HG03354 (cell line): ENCODE results near the gene PUS10.
"Not testable (repeated sequence)": the region's sequence is repeated elsewhere in the genome, so short reads cannot be mapped to it uniquely, and the experiment has no call there.

ENCODE experiments used
- ATAC-seq: cut with Tn5 transposase; IDR thresholded peaks from one replicate; pipeline ENCODE4 v1.9.1; 2021; ENCODE audit warnings: mild to moderate bottlenecking; ENCODE audit not compliant: unreplicated experiment, poor library complexity, severe bottlenecking

The PUS10 gene

DNA sequence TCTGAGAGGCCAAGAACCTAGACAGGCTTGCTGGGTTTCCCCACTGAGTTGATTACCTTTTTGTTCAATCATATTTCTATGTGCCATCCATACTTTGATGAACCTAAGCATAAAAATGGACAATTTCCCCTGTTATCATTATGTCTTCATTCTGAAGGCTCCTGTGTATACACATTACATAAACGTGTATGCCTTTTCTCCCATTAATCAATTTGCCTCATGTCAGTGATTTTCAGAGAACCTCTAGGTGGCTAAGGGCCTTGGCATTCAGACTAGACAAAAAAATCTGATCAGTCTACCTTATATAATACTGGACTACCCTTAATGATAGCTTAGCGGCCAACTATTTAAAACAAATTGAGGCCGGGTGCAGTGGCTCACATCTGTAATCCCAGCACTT, 4.7 kb downstream of the PUS10 start:
- ATAC-seq: no peak

DNA sequence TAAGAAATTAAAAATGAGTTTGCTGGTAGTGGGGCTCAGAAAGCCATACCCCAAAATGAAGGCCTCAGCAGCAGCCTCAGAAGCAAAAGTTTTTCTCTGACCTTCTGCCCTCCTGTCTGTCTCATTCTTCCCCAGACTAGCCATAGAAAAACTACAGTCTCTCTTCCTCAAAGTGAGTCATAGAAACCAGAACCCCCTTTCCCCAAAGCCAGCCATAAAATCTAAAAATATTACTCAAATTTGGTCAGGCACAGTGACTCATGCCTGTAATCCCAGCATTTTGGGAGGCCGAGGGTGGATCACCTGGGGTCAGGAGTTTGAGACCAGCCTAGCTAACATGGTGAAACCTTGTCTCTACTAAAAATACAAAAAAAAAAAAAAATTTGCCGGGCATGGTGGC, 5.8 kb downstream of the PUS10 start:
- ATAC-seq: not testable (repeated sequence)

DNA sequence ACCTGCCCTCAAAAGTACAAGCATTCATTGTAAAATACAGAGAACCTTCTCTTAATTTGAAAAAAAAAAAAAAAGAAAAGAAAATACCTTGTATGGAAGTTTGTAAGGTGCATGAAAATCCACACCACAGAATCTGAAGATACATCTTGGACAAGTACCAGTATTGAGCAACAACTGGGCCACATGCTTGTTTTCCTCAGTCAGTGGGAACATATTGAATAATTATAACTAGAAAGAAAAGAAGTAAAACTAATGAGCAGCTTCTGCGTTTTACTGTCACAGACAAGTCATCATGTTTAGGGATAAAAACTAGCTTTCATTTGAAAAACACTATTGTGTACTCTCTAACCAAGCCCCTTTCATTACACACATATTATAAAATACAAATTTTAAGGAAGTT, 6.4 kb downstream of the PUS10 start:
- no peak for ATAC-seq

DNA sequence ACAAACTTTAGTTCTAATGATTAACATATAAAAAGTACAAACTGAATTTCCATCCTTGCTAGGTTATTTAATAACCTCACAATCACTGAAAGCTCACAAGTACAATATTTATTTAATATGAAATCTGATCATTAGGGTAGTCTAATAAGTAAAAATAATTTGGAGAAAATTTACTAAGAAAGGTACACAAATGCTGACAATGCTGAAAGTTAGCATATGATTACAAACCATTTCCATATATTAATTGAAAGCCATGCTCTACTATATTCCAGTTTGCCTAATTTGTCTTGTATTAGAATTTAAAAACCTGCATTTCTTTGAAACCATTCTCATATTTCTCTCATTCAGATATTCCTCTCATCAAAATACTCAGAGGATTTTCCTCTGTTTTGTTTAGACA, 8.7 kb downstream of the PUS10 start:
- no peak for ATAC-seq

DNA sequence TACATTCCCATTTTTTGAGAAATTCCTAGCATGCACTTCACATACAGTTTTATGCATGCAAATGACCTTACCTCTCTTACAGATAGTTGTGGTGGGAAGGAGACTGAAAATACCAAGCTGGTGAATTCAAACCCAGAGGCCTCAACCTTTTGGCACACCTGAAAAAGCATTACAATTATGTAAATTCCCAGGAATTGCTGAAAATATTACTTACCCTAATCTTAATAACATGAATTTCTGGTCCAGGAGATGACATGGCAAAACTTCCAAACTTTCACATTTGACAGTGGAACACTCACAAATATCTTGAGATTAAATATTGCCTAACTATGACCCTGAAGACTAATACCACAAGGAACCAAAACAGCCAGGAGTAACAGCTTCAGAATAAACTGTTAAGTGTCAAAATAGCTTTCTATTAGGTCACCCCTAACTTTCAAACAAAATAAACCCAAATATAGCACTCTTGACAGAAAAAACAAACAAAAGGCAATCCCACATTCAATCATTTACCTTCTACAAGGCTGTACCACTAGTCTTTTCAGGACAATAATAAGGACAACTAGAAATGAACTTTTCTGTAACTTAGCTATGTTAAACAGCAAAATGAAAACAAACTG, 11.5 kb downstream of the PUS10 start:
- no peak for ATAC-seq

DNA sequence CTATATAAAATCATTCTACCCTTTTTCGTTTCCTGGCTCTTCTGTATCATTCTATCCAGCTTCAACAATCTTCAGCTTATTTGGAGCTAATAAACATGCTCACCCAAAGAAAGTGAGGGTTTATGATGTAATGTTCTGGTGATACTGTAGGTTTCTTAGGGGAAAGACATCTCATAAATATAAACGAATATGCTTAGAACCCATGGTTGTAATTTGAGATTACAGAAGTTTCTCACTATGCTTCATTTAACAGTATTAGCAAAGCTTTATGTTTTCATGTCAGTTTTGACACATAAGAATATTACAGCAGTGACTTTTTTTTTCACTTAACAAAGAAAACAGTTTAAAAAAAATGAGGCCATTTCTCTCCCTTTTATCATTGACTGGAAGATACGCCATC, 12.3 kb downstream of the PUS10 start:
- ATAC-seq: no peak

DNA sequence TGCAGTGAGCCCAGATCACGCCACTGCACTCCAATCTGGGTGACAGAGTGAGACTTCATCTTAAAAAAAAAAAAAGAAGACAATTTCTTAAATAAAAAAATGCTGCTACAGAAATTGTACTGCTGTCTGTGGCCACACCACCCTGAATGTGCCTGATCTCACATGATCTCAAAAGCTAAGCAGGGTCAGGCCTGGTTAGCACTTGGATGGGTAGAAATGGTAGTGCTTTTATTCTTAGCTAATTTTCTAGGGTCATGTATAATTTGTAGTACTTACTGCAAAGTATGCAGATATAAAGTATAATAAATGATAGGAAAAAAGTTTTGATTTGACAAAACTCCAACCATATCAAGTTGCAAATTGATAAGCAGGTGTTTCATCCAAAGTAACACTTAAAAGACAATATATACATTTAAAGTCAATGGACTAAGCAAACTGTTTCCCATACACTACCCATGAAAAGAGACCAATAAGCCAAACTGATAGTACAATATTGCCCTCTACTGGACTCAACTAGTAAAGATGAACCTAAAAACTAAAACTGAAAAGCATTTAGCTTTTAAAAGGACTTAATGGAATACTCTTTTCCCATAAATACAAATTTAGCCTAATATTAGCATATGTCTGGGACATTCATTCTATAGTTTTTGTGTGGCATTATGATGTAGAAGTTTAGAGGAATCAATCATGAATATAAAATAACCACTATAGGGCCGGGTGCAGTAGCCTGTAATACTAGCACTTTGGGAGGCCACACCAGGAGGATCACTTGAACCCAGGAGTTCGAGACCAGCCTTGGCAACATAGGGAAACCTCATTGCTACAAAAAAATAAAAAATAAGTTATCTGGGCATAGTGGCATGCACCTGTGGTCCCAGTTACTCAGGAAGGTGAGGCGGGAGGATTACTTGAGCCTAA, 19.2 kb downstream of the PUS10 start:
- ATAC-seq: no peak

DNA sequence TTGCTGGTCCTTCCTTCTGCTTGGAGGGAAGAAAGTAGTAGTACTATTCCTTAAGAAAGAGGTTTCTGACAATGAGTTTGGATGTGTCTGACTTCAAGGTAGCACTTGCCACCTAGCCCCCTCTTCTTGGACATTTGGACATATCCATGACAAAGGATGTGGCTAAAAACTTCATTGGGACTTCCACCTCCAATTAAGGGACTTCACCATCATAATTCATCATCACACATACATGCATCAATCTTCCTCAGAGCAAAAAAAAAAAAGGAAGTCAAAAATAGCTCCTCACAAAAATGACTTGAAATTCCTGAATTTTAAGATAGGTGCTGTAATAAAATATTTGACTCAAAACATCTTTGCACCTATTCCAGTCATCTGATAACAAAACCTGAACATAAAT, 23.9 kb downstream of the PUS10 start:
- ATAC-seq: no peak

DNA sequence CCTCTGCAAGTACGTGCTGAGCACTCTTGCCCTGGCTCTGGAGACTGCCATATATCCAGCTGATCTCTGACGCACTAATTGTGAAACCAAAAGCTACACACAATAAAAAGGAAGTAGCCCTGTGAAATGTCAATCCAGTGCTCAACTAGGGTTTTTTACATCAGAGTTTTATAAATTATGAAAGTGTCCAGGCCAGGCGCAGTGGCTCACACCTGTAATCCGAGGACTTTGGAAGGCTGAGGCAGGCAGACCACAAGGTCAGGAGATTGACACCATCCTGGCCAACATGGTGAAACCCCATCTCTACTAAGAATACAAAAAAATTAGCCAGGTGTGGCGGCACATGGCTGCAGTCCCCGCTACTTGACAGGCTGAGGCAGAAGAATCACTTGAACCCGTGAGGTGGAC, 25.1 kb downstream of the PUS10 start:
- peak; percentile 100 for ATAC-seq

DNA sequence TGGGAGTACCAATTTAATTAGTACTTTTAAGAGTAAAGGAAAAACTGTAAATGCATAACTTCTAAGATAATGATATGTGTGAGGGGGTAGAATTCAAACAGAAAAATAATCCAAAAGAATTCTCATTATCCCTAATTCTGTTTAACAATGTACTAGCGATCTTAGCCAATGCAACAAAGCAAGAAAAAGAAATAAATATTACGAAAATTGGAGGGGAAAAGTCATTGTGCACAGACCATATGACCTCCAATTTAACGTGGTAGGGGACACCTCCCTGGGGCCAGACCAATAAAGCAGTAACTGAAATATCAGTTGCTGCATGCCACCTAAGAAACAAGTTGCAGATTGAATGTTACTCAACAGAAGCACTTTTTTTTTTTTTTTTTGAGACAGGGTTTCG, 26.4 kb downstream of the PUS10 start:
- no peak for ATAC-seq

DNA sequence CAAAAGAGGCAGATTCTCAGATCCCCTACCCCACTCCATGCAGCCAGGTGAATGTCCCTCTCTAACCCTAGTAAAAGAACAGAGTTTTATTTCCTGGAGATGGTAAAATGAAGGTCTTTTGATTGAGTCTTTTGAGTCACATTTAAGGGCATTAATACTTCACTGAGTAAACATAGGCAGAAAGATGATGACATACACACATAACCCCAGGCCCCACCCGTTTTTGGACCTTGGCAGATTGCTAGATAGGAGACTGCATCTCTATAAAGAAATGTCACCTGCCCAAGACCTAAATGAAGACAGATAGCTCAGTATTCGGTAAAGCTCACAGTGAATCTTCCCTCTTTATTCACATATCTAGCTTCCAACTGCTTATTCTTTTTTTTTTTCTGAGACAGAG, 28.8 kb downstream of the PUS10 start:
- ATAC-seq: no peak

DNA sequence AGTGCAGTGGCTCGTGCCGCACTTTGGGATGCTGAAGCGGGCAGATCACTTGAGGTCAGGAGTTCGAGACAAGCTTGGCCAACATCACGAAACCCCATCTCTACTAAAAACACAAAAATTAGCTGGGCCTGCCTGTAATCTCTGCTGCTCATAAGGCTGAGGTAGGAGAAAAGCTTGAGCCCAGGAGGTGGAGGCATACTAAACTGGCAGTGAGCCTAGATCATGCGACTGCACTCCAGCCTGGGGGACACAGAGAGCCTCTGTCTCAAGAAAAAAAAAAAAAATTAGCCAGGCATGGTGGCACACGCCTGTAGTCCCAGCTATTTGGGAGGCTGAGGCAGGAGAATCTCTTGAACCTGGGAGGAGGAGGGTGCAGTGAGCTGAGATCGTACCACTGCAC, 30.4 kb downstream of the PUS10 start:
- ATAC-seq: not testable (repeated sequence)

DNA sequence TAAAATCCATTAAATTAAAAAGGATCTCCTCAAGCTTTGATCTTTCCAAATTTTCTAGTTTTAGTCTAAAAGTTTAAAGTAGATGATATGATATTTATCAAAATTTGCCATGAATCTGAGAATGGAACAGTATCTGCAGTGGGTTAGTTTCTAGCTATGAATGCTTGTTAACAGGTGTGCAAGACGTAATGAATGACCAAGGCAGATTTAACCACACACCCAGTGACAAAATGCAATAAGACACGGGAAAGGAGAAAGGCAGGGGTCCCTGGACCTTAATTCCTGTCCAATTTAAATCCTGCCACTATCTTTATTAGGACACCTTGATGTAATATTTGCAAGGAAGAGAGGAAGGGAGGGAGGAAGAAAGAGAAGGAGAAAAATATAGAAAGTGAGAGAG, 31.0 kb downstream of the PUS10 start:
- ATAC-seq: no peak

DNA sequence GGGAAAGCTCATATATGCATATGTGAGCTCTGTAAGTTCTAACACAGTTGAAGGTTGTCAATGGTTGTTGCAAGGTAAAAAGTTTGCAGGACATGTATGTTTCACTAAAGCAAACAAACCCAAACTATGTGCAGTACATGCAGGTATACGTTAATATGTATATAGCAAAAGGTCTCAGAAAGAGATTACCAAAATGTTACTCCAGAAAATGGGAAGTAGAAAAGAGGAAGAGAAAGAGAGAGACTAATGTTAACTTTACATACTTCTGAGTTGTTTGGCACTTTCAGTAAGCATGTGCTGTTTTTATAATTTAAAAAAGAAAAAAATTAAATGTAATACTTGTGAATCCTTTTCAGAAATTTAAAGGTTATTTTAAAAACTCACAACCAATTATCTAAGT, 33.3 kb downstream of the PUS10 start:
- no peak for ATAC-seq

DNA sequence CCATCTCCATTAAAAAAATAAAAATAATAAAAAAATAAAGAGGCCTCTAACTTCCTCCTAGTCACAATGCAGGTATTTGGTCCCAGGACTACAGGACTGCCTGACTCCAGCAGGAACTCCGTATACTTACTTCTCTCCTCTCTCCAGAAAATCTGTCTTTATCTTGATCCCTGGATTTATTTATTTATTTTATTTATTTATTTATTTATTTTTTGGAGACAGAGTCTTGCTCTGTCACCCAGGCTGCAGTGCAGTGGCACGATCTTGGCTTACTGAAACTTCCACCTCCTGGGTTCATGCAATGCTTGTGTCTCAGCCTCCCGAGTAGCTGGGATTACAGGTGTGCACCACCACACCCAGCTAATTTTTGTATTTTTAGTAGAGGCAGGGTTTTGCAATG, 36.0 kb downstream of the PUS10 start:
- ATAC-seq: not testable (repeated sequence)

DNA sequence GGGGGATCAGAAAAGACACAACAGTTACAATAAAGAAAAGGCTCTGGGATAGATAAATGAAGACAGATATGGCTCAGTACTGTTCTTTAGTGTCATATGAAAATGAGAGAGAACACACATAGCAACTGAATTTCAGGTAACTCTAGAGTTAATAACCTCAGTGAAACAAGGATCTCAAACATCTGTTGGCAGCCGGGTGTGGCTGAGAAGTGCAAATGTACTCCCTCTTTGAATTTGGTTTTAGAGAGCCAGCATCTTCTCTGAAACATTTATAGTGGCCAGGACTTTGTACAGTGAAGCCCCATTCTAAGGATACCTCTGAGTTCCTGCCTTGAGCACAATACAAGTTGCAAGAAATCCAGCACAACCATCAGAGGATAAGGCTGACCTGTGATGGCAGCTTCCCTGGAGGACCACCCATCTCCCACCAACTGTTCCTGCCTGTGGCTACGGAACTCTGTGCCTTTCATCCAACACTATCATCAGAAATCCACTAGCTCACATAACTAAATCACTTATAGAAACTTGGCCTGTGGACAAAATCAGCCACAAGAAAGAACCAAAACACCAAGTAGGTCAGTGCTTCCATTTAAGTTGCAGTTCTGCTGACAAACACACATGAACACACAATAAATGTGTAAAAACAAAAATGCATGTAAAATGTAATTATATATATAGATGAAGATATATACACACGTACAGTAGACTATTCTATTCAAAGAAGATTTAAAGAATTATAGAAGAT, 37.8 kb downstream of the PUS10 start:
- no peak for ATAC-seq

DNA sequence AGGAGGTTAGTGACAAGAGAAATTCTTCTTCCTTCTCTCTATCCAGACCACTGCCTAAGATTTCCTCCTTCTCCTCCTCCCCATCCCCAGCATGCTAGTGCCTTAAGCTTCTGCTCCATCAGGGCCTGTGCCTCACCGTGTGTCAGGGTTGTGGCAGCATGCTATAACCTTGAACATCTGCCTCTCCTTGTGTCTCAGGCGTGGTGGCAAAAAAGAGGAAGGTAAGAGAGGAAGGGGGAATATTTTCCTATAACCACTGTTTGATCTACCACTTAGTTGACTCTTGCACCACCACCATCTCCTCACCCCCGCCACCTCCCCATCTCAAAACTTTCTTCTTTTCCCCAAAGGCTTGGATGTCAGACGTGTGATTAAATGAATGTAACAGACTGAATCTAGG, 38.8 kb downstream of the PUS10 start:
- ATAC-seq: no peak

DNA sequence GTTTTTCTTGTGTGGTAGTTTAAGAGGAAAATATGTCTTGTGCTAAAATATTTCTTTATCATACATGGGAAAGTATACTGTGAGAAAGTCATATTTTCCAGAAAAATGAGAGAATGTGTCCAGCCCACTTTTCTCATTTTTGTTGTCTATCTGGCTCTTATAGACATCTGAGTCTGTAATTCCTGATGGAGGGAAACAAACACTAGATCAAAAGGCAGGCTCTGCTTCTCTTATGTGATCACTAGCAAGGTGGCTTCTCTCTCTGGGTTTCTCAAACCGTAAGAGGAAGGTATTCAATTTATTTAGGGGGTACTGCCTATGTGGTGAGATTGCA, 40.5 kb downstream of the PUS10 start:
- no peak for ATAC-seq

DNA sequence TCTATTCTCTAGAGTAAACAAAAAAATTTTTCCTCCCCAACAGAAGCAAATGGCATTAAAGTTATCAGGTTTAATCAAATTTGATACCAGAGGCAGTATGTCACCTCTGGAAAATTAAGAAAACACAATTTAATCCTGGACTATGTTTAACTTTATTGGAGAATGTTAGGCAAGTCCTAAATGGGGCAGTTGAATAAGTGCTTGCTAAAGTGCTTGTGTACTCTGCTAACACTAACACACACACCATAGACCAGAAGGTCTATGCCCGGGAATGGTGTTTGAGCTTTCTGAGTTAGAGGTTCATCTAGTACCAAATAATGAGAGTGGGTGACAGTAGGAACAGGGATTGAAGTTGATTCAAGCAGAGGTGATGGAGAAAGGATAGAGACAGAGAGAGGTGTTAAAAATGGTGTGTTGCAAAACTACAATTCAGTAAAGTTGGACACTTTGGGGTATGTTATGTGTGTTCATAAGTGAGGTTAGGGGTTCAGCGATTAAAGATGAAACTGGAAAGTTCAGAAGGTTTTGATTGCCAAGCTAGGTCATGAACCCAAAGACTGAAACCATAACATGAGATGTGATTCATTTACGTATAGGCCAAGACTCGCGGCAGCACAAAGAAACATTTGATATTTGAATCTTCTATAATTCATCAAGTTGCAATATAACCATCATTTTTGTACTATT, 41.0 kb downstream of the PUS10 start:
- ATAC-seq: peak; percentile 53

DNA sequence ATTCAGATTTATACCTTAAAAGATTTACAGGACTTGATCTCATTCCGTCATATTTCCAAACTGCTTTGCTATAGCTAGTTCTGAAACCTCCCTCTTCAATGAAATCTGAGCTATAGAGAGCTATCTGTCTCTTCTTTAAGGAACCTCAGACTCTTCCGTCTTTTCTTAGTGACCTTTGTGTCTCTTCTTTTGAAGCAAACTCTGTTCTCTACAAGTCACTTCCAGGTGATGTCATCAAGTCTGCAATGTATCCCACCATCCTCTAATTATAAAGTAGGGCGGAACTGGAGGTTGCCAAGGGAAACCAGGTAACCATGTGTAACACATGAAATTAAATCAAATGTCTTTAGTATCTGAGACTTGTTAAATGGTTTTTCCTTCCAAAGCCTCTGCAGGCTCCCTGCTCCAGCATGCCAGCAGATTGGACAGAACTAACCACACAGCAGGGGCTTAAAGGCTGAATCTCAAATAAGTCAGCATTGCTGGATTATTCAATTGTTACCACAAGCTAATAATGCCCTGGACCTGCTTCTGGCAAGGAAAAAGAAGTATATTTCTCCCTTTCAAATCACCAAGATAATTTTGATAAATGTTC, 41.7 kb downstream of the PUS10 start:
- ATAC-seq: no peak
